Upper lobe of right lung (tissue), 1 donor: ENCODE measurements around the gene DENND2A. TPM values are rescaled to one million over a fixed set of nuclear protein-coding genes. Genes with fewer than 3 reads are reported as not detected.
A peak's percentile ranks its signal among the peaks of the same experiment; 100 is the strongest.

Experiments used
- ATAC-seq: fragments of 200-7000 bp; cut with Tn5 transposase; one replicate; pipeline ENCODE4 v1.9.1; 2020; ENCODE audit warnings: mild to moderate bottlenecking, moderate library complexity
- DNase-seq: peaks from one replicate; pipeline ENCODE4 v3.0.0-alpha.2; 2020
- H3K27ac ChIP-seq: fragments of 200-600 bp; one replicate; pipeline ENCODE4 v1.8.0; 2022
- H3K27me3 ChIP-seq: fragments of 200-600 bp; one replicate; pipeline ENCODE4 v1.8.0; 2022; ENCODE audit warnings: mild to moderate bottlenecking
- H3K36me3 ChIP-seq: fragments of 200-600 bp; one replicate; pipeline ENCODE4 v1.8.0; 2022
- H3K4me1 ChIP-seq: fragments of 200-600 bp; one replicate; pipeline ENCODE4 v1.8.0; 2022
- H3K4me3 ChIP-seq: fragments of 200-600 bp; one replicate; pipeline ENCODE4 v1.8.0; 2022; ENCODE audit warnings: mild to moderate bottlenecking
- H3K9me3 ChIP-seq: fragments of 200-600 bp; one replicate; pipeline ENCODE4 v1.8.0; 2022
- intact Hi-C: fragments of 100-400 bp; cut with DNase I; formaldehyde crosslinking; loops from one replicate; pipeline ENCODE4 v1.11.0; 2022
- total RNA-seq: library from RNA; stranded (reverse); fragmentation: NEBNext Ultra II Directional; extraction: Animal tissue kit (Norgen Biotek cat#: 25700); gene quantifications from one replicate; pipeline ENCODE4 v1.2.1, GENCODE V29; 2021
- TF ChIP-seq, protein P1 (sequence below): fragments of 200-600 bp; IDR thresholded peaks from one replicate; pipeline ENCODE4 v1.8.0; 2022; ENCODE audit warnings: antibody characterized with exemption
- donor health status: DM: no; HTN: yes; CAD: no; lungs with severe emphysema.

The DENND2A gene
- total RNA-seq, 1 donor from 2014 or later = 26.2 TPM

DNA sequence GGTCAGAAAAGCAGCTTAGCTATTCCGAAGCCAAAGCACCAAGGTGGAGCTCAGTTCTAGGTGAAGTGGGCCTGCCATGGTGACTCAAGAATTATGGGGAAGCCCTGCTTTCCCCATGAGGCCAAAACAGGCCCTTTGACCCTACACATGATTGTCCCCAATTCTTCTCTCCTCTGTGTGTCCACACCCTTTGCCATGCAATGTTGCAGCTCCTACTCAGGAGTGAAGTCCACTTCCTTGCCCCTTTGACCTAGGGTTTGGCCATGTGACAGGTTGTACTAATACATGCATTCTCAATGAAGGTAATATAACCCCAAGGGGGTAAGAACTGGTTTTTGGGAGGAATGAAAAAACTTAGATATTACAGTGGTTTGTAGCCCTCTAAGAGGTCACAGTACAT lies 93.7 kb downstream of the DENND2A start:
- Histone ChIP-seq H3K4me1 (peaks cover 1% of the 10 kb centered on the region), H3K27me3 (no peaks in the 10 kb centered on the region), H3K36me3 (no peaks in the 10 kb centered on the region), H3K4me3 (no peak overlapping the region), H3K27ac (no peak overlapping the region), H3K9me3 (no peaks in the 10 kb centered on the region)
- intact Hi-C loops = no loop called here
- TF ChIP-seq, protein P1, sequence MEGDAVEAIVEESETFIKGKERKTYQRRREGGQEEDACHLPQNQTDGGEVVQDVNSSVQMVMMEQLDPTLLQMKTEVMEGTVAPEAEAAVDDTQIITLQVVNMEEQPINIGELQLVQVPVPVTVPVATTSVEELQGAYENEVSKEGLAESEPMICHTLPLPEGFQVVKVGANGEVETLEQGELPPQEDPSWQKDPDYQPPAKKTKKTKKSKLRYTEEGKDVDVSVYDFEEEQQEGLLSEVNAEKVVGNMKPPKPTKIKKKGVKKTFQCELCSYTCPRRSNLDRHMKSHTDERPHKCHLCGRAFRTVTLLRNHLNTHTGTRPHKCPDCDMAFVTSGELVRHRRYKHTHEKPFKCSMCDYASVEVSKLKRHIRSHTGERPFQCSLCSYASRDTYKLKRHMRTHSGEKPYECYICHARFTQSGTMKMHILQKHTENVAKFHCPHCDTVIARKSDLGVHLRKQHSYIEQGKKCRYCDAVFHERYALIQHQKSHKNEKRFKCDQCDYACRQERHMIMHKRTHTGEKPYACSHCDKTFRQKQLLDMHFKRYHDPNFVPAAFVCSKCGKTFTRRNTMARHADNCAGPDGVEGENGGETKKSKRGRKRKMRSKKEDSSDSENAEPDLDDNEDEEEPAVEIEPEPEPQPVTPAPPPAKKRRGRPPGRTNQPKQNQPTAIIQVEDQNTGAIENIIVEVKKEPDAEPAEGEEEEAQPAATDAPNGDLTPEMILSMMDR = no peak
- ATAC-seq = no peak
- DNase-seq = no peak

DNA sequence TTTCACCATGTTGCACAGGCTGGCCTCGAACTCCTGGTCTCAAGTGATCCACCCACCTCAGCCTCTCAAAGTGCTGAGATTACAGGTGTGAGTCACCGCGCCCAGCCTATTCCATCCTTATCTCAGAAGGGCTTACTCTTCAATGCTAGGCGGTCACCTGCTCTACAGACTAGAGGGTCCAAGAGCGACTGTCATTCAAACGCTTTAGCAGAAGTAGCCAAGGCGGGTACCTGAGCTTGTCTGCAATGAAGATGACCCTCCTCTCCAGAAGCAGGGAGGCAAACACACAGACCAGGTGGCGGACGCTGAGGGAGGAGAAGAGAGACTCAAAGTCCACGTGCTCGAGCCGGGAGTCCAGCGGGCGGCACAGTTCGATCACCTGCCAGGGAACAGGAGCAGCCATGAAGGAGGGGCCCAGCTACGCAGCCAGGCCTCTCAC lies 96.2 kb downstream of the DENND2A start:
- Histone ChIP-seq H3K27ac (no peak overlapping the region), H3K27me3 (no peaks in the 10 kb centered on the region), H3K4me1 (peaks cover 9% of the 10 kb centered on the region), H3K9me3 (no peaks in the 10 kb centered on the region), H3K4me3 (no peak overlapping the region), H3K36me3 (no peaks in the 10 kb centered on the region)
- ATAC-seq = peak; percentile 14
- no peak for DNase-seq
- TF ChIP-seq, protein P1 = no peak
- intact Hi-C loops = no loop called here

DNA sequence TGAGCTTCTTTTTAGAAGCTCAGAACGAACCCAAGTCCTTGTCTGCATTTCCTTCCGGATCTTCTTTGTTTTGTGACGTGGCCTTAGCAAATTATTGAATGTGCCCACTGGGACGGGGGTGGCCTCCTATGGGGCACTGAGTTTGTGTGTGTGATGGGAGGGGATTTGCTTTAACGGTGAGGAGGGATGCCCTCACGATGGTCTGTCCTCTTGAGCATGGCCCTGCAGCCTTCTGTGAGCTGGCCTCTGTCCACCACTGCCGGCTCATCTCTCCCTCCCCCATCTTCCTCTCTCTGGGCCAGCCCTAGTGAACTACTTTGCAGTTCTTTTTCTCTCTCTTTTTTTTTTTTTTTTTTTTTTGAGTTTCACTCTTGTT lies 98.4 kb downstream of the DENND2A start:
- Histone ChIP-seq H3K36me3 (no peaks in the 10 kb centered on the region), H3K27ac (peak overlapping the region; percentile 63), H3K4me3 (no peak overlapping the region), H3K9me3 (no peaks in the 10 kb centered on the region), H3K27me3 (no peaks in the 10 kb centered on the region), H3K4me1 (peaks cover 16% of the 10 kb centered on the region)
- TF ChIP-seq, protein P1 = no peak
- DNase-seq (no peak), ATAC-seq (peak; percentile 34)
- intact Hi-C loops = no loop called here

DNA sequence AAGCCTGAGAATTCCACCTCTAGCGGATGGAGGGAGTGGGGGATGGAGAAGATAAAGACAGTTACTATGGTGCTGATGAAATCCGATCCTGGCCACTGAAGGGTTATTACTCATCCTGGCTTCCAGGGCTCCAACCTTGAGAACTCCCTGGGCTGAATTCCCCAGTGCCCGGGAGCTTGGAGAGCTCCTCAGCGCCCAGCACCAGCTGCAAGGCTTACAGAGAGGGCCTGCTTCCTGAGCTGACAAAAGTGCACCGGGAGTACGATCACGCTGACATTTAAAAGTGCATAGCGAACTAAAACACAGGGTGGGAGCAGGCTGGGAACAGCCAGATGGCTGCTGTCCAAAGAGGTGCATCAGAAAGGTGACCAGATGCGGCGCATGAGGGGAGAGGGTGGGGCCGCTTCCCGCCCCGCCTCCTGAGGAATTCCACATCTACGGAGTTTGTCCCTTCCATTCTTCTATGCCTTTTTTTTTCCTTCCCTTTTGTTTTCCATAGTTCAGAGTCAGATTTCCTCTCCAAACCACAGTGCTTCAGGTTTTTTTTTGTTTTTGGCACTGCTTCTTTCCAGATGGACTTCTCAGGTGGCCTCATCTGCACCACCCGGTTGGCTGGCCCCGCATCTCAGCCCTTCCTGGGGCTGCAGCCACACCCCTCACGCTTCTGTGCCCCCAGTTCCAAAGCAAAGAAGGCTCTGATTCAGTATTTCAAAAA lies 98.9 kb downstream of the DENND2A start:
- H3K4me3 ChIP-seq = no peak overlapping the region
- H3K4me1 ChIP-seq = peaks cover 16% of the 10 kb centered on the region
- no peaks in the 10 kb centered on the region for H3K9me3 ChIP-seq
- TF ChIP-seq, protein P1 = no peak
- no peak for DNase-seq
- no peak for ATAC-seq
- no peaks in the 10 kb centered on the region for H3K27me3 ChIP-seq
- peak overlapping the region; percentile 63 for H3K27ac ChIP-seq
- intact Hi-C loops = no loop called here
- no peaks in the 10 kb centered on the region for H3K36me3 ChIP-seq

DNA sequence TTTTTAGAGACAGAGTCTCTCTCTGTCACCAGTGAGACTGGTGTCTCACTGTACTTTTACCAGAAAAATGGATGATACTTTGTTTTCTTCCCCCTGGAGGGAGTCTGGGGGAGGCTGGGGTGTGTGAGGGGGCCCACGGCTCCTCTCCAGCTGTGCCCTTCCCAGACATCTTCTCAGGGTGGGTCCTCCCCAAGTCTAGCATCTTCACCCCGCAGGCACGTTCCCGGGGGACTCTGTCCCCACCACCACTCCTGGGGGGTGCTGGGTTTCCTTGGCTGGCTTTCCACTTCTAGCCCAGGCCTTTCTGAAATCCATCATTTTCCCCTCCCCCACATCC lies 99.5 kb downstream of the DENND2A start:
- ATAC-seq = no peak
- TF ChIP-seq, protein P1 = no peak
- Histone ChIP-seq H3K27me3 (no peaks in the 10 kb centered on the region), H3K4me1 (peaks cover 16% of the 10 kb centered on the region), H3K4me3 (no peak overlapping the region), H3K27ac (peak overlapping the region; percentile 63), H3K36me3 (no peaks in the 10 kb centered on the region), H3K9me3 (no peaks in the 10 kb centered on the region)
- intact Hi-C loops = no loop called here
- peak; percentile 40 for DNase-seq
